ENCODE results near the gene REXO4. TPM values are rescaled to one million over a fixed set of nuclear protein-coding genes. Genes with fewer than 3 reads are reported as not detected.

The REXO4 gene
- total and polyA plus RNA-seq, 2 experiments from 2014 or later: 31.1 to 36.3 TPM

DNA sequence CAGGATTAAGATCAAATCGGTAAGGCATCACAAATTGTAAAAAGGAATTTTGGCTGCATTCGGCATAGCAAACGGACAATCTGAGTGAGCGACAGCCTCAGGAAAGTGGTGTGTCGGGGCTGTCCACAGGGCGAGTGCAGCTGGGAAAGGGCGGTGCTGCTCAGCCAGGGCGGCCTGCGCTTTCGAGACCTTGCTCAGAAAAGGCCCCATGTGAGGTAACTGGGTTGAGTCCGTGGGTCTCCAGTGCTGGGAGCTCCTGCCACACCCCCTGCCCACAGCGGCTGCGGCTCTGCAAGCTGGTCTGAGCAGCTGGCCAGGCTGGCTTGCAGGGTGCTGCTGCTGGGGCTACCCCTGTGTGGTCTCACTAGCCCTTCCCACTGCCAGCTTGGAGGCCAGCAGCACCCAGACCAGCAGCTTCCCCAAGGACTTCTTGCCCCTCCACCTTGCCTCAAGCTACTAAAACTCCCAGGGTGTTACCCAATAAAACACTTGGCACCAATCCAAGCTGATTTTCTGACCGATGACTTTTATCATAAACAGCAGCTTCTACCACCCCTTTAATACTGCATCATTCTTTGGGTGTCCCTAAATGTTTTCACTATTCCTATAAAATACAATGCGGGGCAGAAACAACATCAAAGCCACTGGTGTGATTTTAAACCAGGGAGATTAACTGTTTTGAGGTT lies 55.3 kb downstream of the REXO4 start (continued):
- TF ChIP-seq, protein P1, sequence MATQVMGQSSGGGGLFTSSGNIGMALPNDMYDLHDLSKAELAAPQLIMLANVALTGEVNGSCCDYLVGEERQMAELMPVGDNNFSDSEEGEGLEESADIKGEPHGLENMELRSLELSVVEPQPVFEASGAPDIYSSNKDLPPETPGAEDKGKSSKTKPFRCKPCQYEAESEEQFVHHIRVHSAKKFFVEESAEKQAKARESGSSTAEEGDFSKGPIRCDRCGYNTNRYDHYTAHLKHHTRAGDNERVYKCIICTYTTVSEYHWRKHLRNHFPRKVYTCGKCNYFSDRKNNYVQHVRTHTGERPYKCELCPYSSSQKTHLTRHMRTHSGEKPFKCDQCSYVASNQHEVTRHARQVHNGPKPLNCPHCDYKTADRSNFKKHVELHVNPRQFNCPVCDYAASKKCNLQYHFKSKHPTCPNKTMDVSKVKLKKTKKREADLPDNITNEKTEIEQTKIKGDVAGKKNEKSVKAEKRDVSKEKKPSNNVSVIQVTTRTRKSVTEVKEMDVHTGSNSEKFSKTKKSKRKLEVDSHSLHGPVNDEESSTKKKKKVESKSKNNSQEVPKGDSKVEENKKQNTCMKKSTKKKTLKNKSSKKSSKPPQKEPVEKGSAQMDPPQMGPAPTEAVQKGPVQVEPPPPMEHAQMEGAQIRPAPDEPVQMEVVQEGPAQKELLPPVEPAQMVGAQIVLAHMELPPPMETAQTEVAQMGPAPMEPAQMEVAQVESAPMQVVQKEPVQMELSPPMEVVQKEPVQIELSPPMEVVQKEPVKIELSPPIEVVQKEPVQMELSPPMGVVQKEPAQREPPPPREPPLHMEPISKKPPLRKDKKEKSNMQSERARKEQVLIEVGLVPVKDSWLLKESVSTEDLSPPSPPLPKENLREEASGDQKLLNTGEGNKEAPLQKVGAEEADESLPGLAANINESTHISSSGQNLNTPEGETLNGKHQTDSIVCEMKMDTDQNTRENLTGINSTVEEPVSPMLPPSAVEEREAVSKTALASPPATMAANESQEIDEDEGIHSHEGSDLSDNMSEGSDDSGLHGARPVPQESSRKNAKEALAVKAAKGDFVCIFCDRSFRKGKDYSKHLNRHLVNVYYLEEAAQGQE (IDR thresholded peaks at IDR 0.05; ENCODE audit: unreplicated experiment): no peak
- TF ChIP-seq EZH2 (IDR thresholded peaks at IDR 0.05; ENCODE audit: low read depth, unreplicated experiment) (no peak), EZH2phosphoT487 (IDR thresholded peaks at IDR 0.05; ENCODE audit: unreplicated experiment) (no peak), CREB1 (CRISPR knock-in tag; IDR thresholded peaks at IDR 0.05; ENCODE audit: low read depth) (no peak), STAT1 (IDR thresholded peaks at IDR 0.05; ENCODE audit: unreplicated experiment) (no peak)
- TF ChIP-seq, protein P2, sequence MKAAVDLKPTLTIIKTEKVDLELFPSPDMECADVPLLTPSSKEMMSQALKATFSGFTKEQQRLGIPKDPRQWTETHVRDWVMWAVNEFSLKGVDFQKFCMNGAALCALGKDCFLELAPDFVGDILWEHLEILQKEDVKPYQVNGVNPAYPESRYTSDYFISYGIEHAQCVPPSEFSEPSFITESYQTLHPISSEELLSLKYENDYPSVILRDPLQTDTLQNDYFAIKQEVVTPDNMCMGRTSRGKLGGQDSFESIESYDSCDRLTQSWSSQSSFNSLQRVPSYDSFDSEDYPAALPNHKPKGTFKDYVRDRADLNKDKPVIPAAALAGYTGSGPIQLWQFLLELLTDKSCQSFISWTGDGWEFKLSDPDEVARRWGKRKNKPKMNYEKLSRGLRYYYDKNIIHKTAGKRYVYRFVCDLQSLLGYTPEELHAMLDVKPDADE (IDR thresholded peaks at IDR 0.05): no peak
- TF ChIP-seq, protein P3, sequence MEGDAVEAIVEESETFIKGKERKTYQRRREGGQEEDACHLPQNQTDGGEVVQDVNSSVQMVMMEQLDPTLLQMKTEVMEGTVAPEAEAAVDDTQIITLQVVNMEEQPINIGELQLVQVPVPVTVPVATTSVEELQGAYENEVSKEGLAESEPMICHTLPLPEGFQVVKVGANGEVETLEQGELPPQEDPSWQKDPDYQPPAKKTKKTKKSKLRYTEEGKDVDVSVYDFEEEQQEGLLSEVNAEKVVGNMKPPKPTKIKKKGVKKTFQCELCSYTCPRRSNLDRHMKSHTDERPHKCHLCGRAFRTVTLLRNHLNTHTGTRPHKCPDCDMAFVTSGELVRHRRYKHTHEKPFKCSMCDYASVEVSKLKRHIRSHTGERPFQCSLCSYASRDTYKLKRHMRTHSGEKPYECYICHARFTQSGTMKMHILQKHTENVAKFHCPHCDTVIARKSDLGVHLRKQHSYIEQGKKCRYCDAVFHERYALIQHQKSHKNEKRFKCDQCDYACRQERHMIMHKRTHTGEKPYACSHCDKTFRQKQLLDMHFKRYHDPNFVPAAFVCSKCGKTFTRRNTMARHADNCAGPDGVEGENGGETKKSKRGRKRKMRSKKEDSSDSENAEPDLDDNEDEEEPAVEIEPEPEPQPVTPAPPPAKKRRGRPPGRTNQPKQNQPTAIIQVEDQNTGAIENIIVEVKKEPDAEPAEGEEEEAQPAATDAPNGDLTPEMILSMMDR (conservative IDR thresholded peaks at IDR 0.05; ENCODE audit: low read depth in 2 of 2): no peak

DNA sequence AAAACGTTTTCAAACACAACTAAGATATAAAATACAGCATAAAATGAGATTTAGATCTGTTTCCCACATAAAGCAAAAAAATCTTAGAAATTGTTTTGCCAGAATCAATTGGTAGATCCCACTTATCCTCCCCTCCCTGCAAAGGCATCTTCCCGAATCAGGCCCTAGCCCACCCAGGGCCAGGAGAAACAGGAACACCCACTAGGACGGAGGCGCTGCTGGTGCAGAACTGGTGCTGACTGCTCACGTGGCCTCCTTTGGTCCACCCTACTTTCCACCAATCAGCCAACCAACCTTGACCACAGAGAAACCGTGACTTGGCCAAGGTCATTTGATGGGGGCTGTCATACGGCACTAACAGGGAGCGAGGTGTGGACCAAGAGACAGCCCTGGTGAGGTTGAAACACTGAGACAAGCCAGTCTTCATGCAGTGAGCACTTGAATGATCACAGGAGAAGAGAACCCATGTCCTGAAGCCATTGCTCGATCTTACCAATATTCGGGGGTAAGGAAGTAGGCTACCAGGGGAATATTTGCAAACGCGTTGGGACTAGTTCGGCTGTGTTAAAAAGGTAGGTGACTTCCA lies 56.2 kb downstream of the REXO4 start:
- peaks cover 23% of the 10 kb centered on the region for H3K79me2 ChIP-seq (replicated peaks; ENCODE audit: insufficient read depth)
- H3K27me3 ChIP-seq (ENCODE audit: insufficient read depth): no peaks in the 10 kb centered on the region
- ATAC-seq: no peak
- H3K36me3 Mint-ChIP-seq (ENCODE audit: low read depth): peaks cover 80% of the 10 kb centered on the region
- H3K4me1 Mint-ChIP-seq: peaks cover 8% of the 10 kb centered on the region; the same call in 2 of the 3 replicates
- H3K27me3 Mint-ChIP-seq (ENCODE audit: insufficient read depth, low read depth, poor library complexity): peaks cover 14% of the 10 kb centered on the region
- peaks cover 35% of the 10 kb centered on the region for H4K20me1 ChIP-seq (replicated peaks; ENCODE audit: insufficient read depth)
- peaks cover 6% of the 10 kb centered on the region; the same call in 1 of the 2 replicates for H3K4me1 ChIP-seq (ENCODE audit: insufficient read depth)
- H3K9me3 Mint-ChIP-seq: no peaks in the 10 kb centered on the region
- peaks cover 21% of the 10 kb centered on the region; the same call in 1 of the 2 replicates for H3F3A ChIP-seq (replicated peaks; ENCODE audit: low read depth)
- peaks cover 27% of the 10 kb centered on the region for H3K36me3 ChIP-seq (ENCODE audit: insufficient read depth)
- no peak overlapping the region for H3K27ac ChIP-seq (ENCODE audit: low read depth)
- no peaks in the 10 kb centered on the region for H3K9me2 ChIP-seq (ENCODE audit: insufficient read depth)
- no peak overlapping the region for H3K27ac Mint-ChIP-seq
- DNase-seq (ENCODE audit: low spot score): no peak
- no peak overlapping the region for H3K4me3 Mint-ChIP-seq
- H3K4me2 ChIP-seq: no peak overlapping the region
- no peak overlapping the region for H3K4me3 ChIP-seq
- no peak overlapping the region for H2AFZ ChIP-seq
- no peak for TF ChIP-seq EZH2phosphoT487 (IDR thresholded peaks at IDR 0.05; ENCODE audit: unreplicated experiment)
- TF ChIP-seq JUNB (IDR thresholded peaks at IDR 0.05; ENCODE audit: unreplicated experiment): no peak
- no peak for TF ChIP-seq POLR2AphosphoS5 (IDR thresholded peaks at IDR 0.05; ENCODE audit: low read depth)
- no peak for TF ChIP-seq EZH2 (IDR thresholded peaks at IDR 0.05; ENCODE audit: low read depth, unreplicated experiment)
- no peak for TF ChIP-seq CREB1 (CRISPR knock-in tag; IDR thresholded peaks at IDR 0.05; ENCODE audit: low read depth)
- TF ChIP-seq, protein P2 (IDR thresholded peaks at IDR 0.05): no peak
- TF ChIP-seq STAT1 (IDR thresholded peaks at IDR 0.05; ENCODE audit: unreplicated experiment): no peak
- TF ChIP-seq, protein P1 (IDR thresholded peaks at IDR 0.05; ENCODE audit: unreplicated experiment): no peak
- TF ChIP-seq NANOG (IDR thresholded peaks at IDR 0.05; ENCODE audit: borderline replicate concordance): no peak
- TF ChIP-seq ZNF331 (CRISPR knock-in tag; IDR thresholded peaks at IDR 0.05; ENCODE audit: low read depth): no peak

Data from GM23338 (cell line).